Measurements from ENCODE around the gene FAM107B.
"Not testable (repeated sequence)": the region's sequence is repeated elsewhere in the genome, so short reads cannot be mapped to it uniquely, and the experiment has no call there.

The FAM107B gene

GRCh38 chr10:14594878-14595525 is 179.7 kb downstream of the FAM107B start:
- DNase-seq: no peak

GRCh38 chr10:14593806-14594205 is 180.9 kb downstream of the FAM107B start:
- no peak for DNase-seq

- DNase-seq: no peak
Observed at GRCh38 chr10:14592566-14592965, 182.1 kb downstream of the FAM107B start.

DNA sequence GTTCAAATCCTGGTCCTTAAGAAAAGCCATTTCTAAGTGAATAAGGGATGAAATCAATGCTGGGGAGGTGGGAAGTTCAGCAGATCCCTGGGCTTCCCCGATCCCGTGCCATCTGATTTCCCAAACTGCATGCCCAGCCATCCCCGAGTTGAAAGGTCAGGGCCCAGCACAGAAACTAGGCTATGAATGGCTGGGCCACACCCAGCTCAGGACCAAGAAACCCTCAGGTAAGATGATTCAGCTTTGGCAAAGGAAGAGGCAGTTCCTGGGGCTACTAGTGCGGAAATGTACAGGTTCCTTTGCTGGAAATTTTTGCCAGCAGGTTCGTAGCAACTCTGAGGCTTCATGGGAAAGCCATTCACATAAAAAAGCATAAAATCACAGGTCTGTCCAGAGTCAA is 182.7 kb downstream of the FAM107B start:
- no peak for DNase-seq

DNA sequence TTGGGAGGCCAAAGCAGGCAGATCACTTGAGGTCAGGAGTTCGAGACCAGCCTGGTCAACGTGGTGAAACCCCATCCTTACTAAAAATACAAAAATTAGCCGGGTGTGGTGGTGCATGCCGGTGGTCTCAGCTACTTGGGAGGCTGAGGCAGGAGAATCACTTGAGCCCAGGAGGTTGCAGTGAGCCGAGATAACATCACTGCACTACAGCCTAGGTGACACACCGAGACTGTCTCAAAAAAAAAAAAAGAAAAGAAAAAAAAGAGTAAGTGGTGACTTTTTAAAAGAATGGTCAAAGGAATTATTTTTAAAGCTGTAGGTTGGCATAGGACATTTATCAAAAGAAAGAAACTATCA is 185.8 kb downstream of the FAM107B start:
- not testable (repeated sequence) for DNase-seq

GRCh38 chr10:14588084-14588937 is 186.4 kb downstream of the FAM107B start:
- peak; percentile 46 for DNase-seq

DNA sequence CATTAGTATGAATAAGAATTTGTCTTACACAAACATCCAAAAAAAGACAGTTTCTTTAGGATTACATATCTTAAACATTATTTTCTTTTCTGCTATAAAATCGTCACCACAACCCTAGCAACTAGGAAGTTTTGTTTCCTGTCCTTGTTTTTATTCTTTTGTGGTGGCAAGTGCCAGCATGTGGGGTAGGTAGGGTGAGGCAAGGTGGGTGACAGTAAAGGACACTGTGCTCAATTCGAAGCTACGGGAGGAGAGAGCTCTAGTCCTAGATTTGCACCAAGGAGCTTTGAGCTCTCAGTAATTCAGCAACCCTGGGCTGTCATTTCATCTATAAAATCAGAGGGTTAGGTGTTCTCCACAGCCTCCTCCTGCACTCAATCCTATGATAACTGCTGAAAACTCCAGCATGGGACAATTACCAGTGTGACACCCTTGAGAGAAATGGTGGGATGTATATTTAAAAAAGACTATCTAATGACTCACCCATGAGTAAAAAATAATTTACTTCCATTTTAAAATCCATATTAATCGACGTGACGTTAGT is 187.1 kb downstream of the FAM107B start:
- no peak for DNase-seq

GRCh38 chr10:14586901-14587300 is 187.8 kb downstream of the FAM107B start:
- no peak for DNase-seq

DNA sequence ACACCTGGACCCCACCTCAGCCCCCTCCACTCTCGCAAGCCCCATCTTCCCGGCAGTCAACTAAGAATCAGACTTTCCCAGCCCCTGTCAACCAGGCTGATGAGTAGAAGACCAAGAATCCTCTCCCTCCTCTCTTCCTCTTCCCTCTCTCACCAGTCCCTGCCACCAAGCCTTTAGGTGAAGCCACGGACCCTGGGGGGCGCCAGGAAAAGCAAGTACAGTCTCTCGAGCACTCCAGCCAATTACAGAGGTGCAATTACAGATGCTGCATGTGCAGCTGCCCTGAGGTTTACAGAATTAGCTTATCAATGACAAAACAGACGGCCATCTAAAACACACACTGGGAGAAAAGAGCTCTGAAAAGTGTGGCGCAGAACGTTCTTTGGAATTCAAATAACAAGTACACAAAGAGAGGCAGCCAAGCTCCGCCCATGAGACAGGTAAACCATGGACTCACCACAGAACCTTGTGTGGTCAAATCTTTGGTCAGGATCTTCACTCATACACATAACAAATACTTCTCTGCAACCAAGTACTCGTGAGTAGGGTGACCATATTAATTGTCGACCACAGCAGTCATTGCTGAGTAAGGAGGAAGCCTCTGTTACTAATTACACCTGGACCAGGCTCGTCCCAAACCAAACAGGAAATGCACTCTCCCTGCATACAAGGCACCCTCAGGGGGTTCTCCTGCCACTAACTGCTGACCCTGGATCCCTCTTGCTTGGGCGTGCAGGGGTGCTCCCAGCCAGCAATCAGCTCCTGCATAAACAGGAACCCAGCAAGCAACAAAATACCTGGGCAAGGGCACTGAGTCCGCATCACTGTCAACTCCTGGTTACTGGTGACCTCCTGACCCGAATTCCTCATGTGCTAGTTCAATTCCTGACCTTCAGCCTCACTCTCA is 189.2 kb downstream of the FAM107B start:
- no peak for DNase-seq

DNA sequence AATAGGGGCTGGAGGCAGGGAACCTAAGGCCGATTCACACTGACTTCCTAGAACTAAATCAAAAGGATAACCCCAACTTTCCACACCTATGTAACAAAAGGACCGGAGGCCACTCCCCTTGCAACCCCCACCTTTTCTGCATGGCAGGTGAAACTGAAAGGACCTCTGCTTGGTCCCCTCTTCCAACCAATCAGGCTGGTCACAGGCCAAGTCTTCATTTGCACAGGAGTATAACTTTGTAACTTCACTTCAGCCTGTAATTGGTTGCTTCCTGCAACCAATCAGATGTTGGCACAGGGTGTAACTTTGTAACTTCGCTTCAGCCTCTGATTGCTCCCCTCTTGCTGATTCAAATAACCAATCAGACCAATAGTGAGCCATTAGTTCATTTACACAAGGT is 190.0 kb downstream of the FAM107B start:
- no peak for DNase-seq

DNA sequence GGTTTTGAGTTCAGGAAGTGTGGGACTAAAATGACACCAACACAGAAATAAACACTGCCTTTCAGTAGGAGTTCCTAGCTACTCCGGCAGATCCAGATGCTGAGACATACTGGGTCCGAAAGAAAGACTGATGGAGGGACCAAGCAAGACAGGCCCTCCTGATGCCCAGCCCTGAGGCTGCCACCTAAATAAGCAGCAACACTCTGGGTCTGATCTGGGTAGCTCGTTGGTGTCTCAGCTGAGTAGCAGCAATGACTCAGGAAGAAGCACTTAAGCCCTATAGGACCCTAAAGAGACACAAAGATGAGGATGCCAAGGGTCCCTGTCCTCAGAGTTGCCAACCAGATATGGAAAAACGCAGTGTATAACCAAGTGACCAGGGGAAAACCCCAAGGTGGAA is 190.7 kb downstream of the FAM107B start:
- no peak for DNase-seq

- peak; percentile 63 for DNase-seq
Observed at GRCh38 chr10:14583252-14583651, 191.4 kb downstream of the FAM107B start.

- DNase-seq: no peak
Observed at GRCh38 chr10:14581553-14582321, 193.0 kb downstream of the FAM107B start.

DNA sequence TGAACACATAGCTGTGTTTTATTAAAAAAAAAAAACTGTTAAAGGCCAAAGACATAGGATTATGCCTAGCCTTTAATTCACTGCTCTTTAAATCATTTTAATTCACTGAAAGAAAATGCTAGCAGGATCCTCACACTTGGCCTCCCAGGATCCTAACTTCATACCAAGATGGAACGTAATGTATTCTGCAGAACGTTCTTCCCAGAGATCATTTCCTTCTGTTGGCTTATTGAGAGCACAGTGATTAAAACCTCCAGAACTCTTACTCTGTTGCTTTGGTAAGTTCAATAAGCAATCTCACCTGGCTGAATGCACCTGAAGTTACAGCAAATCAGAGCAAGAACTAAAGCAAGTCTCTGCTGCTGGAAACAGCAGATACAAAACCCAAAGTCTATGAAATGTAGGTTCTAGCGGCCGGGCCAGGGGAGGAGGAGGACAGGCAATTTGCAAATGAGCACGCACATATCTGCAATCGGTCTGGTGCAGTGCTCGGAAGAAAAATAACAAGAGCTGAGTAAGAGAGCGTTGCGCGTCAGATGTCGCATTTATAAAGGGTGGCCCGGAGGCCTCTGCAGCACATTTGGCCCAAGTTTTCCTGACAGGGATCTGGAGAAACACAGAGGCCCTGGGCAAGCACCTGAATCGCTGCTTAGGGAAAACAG is 193.9 kb downstream of the FAM107B start:
- no peak for DNase-seq

- DNase-seq: no peak
Observed at GRCh38 chr10:14579405-14579804, 195.3 kb downstream of the FAM107B start.

DNA sequence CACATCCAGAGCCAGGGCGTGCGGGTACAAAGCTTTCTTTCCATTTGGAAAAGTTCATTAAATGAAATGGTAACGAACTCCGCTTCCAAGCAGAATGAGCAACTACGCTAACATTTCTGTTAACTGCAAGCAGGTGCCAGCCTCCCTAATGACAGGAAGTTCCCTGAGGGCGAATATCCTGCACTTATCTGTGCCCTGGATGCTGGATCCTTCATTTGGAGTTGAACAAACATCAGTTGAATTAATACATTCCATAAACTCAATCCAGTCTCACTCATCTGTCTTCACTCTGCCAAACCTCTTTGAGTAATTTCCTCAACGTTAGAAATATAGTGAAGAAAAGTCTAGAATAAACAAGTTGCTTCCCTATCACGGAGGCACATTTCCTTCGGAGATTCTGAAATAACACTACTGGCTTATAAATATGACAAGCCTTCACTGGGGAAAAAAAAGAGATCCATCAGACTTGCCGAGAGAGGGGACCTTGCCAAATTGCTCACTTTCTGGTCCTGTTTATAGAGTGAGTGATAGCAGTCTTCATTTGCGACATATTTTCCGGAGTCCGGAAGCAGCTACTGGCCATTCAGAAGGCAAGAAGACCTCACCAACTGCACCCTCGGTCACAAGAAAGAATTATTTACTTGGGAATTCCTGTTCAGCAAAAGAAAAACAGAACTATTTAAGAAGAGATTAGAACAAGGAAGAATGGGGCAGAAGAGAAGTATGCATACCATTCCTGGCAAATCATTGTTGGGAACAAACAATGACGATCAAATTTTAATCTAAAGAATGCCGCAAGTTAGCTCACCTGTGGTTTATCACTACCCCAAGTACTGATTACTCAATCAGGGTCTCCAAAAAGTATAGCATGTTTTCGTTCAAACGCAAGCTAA is 196.4 kb downstream of the FAM107B start:
- DNase-seq: no peak

DNA sequence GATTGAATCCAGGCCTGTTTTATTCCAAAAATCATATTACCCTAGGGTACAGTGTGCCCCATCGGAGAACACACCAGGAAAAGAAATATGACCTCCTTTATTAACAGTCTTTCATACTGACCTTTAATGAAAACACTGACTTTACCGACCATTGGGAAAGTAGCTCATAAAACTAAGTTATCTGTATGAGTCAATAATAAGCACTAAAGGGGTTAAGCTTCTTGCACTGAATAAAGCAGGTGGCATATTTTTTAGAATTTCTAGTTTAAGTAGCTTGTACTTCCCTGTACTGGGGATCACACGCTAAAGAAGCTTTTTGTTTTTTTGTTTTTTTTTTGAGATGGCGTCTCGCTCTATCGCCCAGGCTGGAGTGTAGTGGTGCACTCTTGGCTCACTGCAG is 199.8 kb downstream of the FAM107B start:
- no peak for DNase-seq

- no peak for DNase-seq
Observed at GRCh38 chr10:14574291-14574690, 200.4 kb downstream of the FAM107B start.

DNA sequence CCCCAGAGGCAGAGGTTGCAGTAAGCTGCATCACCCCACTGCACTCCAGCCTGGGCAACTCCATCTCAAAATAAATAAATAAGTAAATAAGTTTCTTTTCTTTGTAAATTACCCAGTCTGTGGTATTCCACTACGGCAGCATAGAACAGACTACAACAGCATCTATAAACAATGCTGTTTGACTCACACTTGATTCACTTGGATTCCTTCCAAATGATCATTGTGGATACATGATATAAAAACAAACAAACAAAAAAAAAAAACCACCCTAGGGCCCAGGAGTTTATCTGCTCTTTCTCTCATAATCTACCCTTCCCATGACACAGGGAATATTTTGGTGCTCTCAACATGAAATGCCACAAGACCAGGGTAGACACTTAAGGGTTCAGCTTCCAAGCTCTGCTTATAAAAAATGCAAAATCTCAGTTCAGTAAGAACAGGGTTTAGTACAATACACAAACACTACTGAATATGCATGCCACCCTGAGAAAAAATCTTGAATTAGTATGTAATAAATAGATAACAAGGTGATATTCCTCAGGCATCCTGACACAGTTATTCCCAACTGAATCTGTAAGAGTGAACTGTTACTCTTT is 200.9 kb downstream of the FAM107B start:
- DNase-seq: no peak

DNA sequence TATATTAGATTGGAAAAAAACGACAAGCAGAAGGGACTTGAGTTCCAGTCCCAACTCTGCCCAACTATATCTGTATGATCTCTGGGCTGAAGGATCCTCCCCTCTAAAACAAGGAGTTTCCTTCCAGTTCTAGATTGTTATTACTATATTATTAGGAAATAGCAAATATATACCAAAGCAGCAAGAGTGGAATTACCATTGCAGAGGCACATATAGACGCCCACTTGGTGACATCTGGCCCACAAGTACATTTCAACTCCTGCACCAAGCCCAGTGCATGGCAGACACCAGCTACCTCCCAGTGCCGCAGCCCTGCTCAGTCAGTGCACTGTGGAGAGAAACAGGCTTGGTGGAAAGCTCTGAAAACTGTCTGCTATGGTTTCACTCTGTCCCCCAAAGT is 201.9 kb downstream of the FAM107B start:
- DNase-seq: no peak

Data from stimulated activated CD4-positive, alpha-beta T cell treated with anti-CD3 and anti-CD28 coated beads, Interleukin-12 subunit alpha, Interleukin-12 subunit beta, amount 100 ng/mL, for 4 hours (primary cell).